KOPT-K1 (cell line): ENCODE measurements around the gene PAK1.
A peak's percentile ranks its signal among the peaks of the same experiment; 100 is the strongest.

Experiments
- H3K27ac ChIP-seq: fragments of 200-600 bp; sonication (generic); 2 replicates; pipeline ENCODE4 v1.5.1; 2016; ENCODE audit warnings: antibody characterized with exemption, mild to moderate bottlenecking, low read depth, low read length; ENCODE audit not compliant: poor library complexity, severe bottlenecking
- H3K36me3 ChIP-seq: fragments of 200-600 bp; sonication (generic); 2 replicates; pipeline ENCODE4 v1.5.1; 2017; ENCODE audit warnings: antibody characterized with exemption, mild to moderate bottlenecking, low read length, moderate library complexity; ENCODE audit not compliant: insufficient read depth
- H3K9me3 ChIP-seq: fragments of 200-600 bp; sonication (generic); 2 replicates; pipeline ENCODE4 v1.5.1; 2017; ENCODE audit warnings: antibody characterized with exemption, low read length, mild to moderate bottlenecking; ENCODE audit not compliant: insufficient read depth, poor library complexity, severe bottlenecking

The PAK1 gene

GRCh38 chr11:77473801-77474683 lies at the start of gene PAK1:
PAK1 (minus strand) TSS chr11:77474094; CDS start chr11:77392520, 81,574 bp downstream.
- Histone ChIP-seq H3K36me3 (no peaks in the 10 kb centered on the region), H3K9me3 (no peaks in the 10 kb centered on the region), H3K27ac (peak within 1 kb of the TSS; percentile 40)

GRCh38 chr11:77522215-77522614 lies 48.3 kb upstream of the PAK1 start:
- H3K27ac ChIP-seq, result no peak overlapping the region
- H3K9me3 ChIP-seq, result no peaks in the 10 kb centered on the region

GRCh38 chr11:77519847-77520246 lies 46.0 kb upstream of the PAK1 start:
- no peaks in the 10 kb centered on the region for H3K9me3 ChIP-seq
- H3K36me3 ChIP-seq, result no peaks in the 10 kb centered on the region
- no peak overlapping the region for H3K27ac ChIP-seq

More at GRCh38 chr11:77522215-77522614, 48.3 kb upstream of the PAK1 start:
- no peaks in the 10 kb centered on the region for H3K36me3 ChIP-seq

- Histone ChIP-seq H3K36me3 (no peaks in the 10 kb centered on the region), H3K9me3 (no peaks in the 10 kb centered on the region), H3K27ac (no peak overlapping the region)
Measured at GRCh38 chr11:77518471-77518870, 44.6 kb upstream of the PAK1 start.

- Histone ChIP-seq H3K27ac (no peak overlapping the region), H3K9me3 (no peaks in the 10 kb centered on the region), H3K36me3 (no peaks in the 10 kb centered on the region)
Measured at GRCh38 chr11:77517753-77518152, 43.9 kb upstream of the PAK1 start.

GRCh38 chr11:77517226-77517625 lies 43.3 kb upstream of the PAK1 start:
- H3K36me3 ChIP-seq, result no peaks in the 10 kb centered on the region
- no peaks in the 10 kb centered on the region for H3K9me3 ChIP-seq
- no peak overlapping the region for H3K27ac ChIP-seq

- H3K27ac ChIP-seq, result no peak overlapping the region
- no peaks in the 10 kb centered on the region for H3K9me3 ChIP-seq
- H3K36me3 ChIP-seq, result no peaks in the 10 kb centered on the region
Measured at GRCh38 chr11:77515483-77515882, 41.6 kb upstream of the PAK1 start.

GRCh38 chr11:77515063-77515462 lies 41.2 kb upstream of the PAK1 start:
- H3K27ac ChIP-seq, result no peak overlapping the region
- H3K9me3 ChIP-seq, result no peaks in the 10 kb centered on the region
- no peaks in the 10 kb centered on the region for H3K36me3 ChIP-seq

GRCh38 chr11:77512092-77512491 lies 38.2 kb upstream of the PAK1 start:
- H3K9me3 ChIP-seq, result no peaks in the 10 kb centered on the region
- H3K27ac ChIP-seq, result no peak overlapping the region
- no peaks in the 10 kb centered on the region for H3K36me3 ChIP-seq

GRCh38 chr11:77510851-77511250 lies 37.0 kb upstream of the PAK1 start:
- Histone ChIP-seq H3K9me3 (no peaks in the 10 kb centered on the region), H3K36me3 (no peaks in the 10 kb centered on the region), H3K27ac (no peak overlapping the region)

- Histone ChIP-seq H3K27ac (no peak overlapping the region), H3K9me3 (no peaks in the 10 kb centered on the region), H3K36me3 (no peaks in the 10 kb centered on the region)
Measured at GRCh38 chr11:77510095-77510494, 36.2 kb upstream of the PAK1 start.

GRCh38 chr11:77508019-77508418 lies 34.1 kb upstream of the PAK1 start:
- Histone ChIP-seq H3K36me3 (no peaks in the 10 kb centered on the region), H3K27ac (no peak overlapping the region), H3K9me3 (no peaks in the 10 kb centered on the region)

GRCh38 chr11:77506857-77507256 lies 33.0 kb upstream of the PAK1 start:
- H3K9me3 ChIP-seq, result no peaks in the 10 kb centered on the region
- no peaks in the 10 kb centered on the region for H3K36me3 ChIP-seq
- no peak overlapping the region for H3K27ac ChIP-seq

GRCh38 chr11:77505956-77506355 lies 32.1 kb upstream of the PAK1 start:
- H3K36me3 ChIP-seq, result no peaks in the 10 kb centered on the region
- H3K27ac ChIP-seq, result no peak overlapping the region
- no peaks in the 10 kb centered on the region for H3K9me3 ChIP-seq

GRCh38 chr11:77503006-77503405 lies 29.1 kb upstream of the PAK1 start:
- Histone ChIP-seq H3K9me3 (no peaks in the 10 kb centered on the region), H3K36me3 (no peaks in the 10 kb centered on the region), H3K27ac (no peak overlapping the region)

- Histone ChIP-seq H3K9me3 (no peaks in the 10 kb centered on the region), H3K36me3 (no peaks in the 10 kb centered on the region), H3K27ac (no peak overlapping the region)
Measured at GRCh38 chr11:77502346-77502905, 28.5 kb upstream of the PAK1 start.
